T-helper 22 cell (primary cell): ENCODE data around the gene TMSB10.
"Not testable (repeated sequence)": the region's sequence is repeated elsewhere in the genome, so short reads cannot be mapped to it uniquely, and the experiment has no call there.

ENCODE experiments used
- DNase-seq: peaks from one replicate; pipeline ENCODE4 v3.0.0-alpha.2; 2020; ENCODE audit warnings: low read depth

Gene TMSB10

GRCh38 chr2:84904717-84905174 lies 710 bp upstream of the TMSB10 start:
- DNase-seq, result peak; percentile 18

- DNase-seq, result no peak
These were observed 848 bp downstream of the TMSB10 start for GRCh38 chr2:84906108-84906899.

- DNase-seq, result no peak
These were observed 1.7 kb downstream of the TMSB10 start for GRCh38 chr2:84906900-84907714.

GRCh38 chr2:84908948-84909713 lies 3.7 kb downstream of the TMSB10 start:
- no peak for DNase-seq

- no peak for DNase-seq
These were observed 5.8 kb downstream of the TMSB10 start for GRCh38 chr2:84911135-84911678.

GRCh38 chr2:84912984-84913383 lies 7.5 kb downstream of the TMSB10 start:
- no peak for DNase-seq

- no peak for DNase-seq
These were observed 8.9 kb downstream of the TMSB10 start for GRCh38 chr2:84914334-84914733.

GRCh38 chr2:84915675-84916074 lies 10.2 kb downstream of the TMSB10 start:
- not testable (repeated sequence) for DNase-seq

GRCh38 chr2:84917821-84918220 lies 12.4 kb downstream of the TMSB10 start:
- DNase-seq, result not testable (repeated sequence)

- DNase-seq, result no peak
These were observed 13.0 kb downstream of the TMSB10 start for GRCh38 chr2:84918430-84918829.

- no peak for DNase-seq
These were observed 14.6 kb downstream of the TMSB10 start for GRCh38 chr2:84919885-84920580.

- no peak for DNase-seq
These were observed 17.6 kb downstream of the TMSB10 start for GRCh38 chr2:84923009-84923408.

GRCh38 chr2:84924173-84925106 lies 19.0 kb downstream of the TMSB10 start:
- peak; percentile 49 for DNase-seq

- DNase-seq, result no peak
These were observed 19.9 kb downstream of the TMSB10 start for GRCh38 chr2:84925336-84925723.

- peak; percentile 91 for DNase-seq
These were observed 20.4 kb downstream of the TMSB10 start for GRCh38 chr2:84925724-84926376.

- no peak for DNase-seq
These were observed 21.8 kb downstream of the TMSB10 start for GRCh38 chr2:84927275-84927627.

GRCh38 chr2:84931384-84931821 lies 25.9 kb downstream of the TMSB10 start:
- DNase-seq, result no peak

GRCh38 chr2:84938194-84938879 lies 32.9 kb downstream of the TMSB10 start:
- peak; percentile 8 for DNase-seq

- DNase-seq, result peak; percentile 66
These were observed 34.1 kb downstream of the TMSB10 start for GRCh38 chr2:84939426-84940087.
